Measurements from ENCODE around the gene COQ8A.

DNA sequence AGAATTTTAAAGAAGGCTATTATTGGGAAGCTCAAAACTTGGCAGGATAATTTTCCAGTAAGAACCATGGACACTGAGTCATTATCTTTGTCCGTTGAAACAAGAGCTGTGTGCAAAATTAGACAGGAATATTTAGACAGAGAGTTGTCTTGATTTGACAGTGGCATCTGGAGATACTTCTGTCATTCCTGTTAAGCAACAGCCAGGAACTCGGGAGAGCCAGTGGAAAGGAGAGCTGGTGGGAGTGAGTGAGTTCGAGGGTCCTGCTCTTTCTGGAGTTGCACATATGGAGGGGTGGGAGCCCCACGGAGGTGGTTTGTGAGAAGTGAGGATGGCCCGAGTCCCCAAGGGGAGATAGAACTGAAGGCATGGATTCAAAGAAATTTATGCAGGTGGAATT is 3.1 kb downstream of the COQ8A start:
- TF ChIP-seq POLR2AphosphoS5 (IDR thresholded peaks at IDR 0.05) (no peak), EP300 (IDR thresholded peaks at IDR 0.05) (no peak)
- TF ChIP-seq, protein P1, sequence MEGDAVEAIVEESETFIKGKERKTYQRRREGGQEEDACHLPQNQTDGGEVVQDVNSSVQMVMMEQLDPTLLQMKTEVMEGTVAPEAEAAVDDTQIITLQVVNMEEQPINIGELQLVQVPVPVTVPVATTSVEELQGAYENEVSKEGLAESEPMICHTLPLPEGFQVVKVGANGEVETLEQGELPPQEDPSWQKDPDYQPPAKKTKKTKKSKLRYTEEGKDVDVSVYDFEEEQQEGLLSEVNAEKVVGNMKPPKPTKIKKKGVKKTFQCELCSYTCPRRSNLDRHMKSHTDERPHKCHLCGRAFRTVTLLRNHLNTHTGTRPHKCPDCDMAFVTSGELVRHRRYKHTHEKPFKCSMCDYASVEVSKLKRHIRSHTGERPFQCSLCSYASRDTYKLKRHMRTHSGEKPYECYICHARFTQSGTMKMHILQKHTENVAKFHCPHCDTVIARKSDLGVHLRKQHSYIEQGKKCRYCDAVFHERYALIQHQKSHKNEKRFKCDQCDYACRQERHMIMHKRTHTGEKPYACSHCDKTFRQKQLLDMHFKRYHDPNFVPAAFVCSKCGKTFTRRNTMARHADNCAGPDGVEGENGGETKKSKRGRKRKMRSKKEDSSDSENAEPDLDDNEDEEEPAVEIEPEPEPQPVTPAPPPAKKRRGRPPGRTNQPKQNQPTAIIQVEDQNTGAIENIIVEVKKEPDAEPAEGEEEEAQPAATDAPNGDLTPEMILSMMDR (IDR thresholded peaks at IDR 0.05) = no peak
